ENCODE results near the gene RNF182.

Gene RNF182

GRCh38 chr6:13988049-13988738 is 63.4 kb downstream of the RNF182 start:
- ATAC-seq = no peak
- TF ChIP-seq PATZ1 (CRISPR knock-in tag; IDR thresholded peaks at IDR 0.05; ENCODE audit: borderline replicate concordance) = no peak
- no peak for TF ChIP-seq ZNF565 (CRISPR knock-in tag; conservative IDR thresholded peaks at IDR 0.05; ENCODE audit: low read depth)
- no peak for TF ChIP-seq CSRNP3 (CRISPR knock-in tag; IDR thresholded peaks at IDR 0.05)
- TF ChIP-seq SNAI2 (CRISPR knock-in tag; IDR thresholded peaks at IDR 0.05) = no peak
- no peak for TF ChIP-seq GLIS3 (CRISPR knock-in tag; IDR thresholded peaks at IDR 0.05)
- no peak for TF ChIP-seq RARB (CRISPR knock-in tag; IDR thresholded peaks at IDR 0.05)
- TF ChIP-seq POU6F1 (CRISPR knock-in tag; IDR thresholded peaks at IDR 0.05; ENCODE audit: borderline replicate concordance, low read depth) = no peak
- no peak for TF ChIP-seq ZNF8 (CRISPR knock-in tag; IDR thresholded peaks at IDR 0.05)

- no peak for ATAC-seq
These were observed 64.2 kb downstream of the RNF182 start for GRCh38 chr6:13988908-13989307.

DNA sequence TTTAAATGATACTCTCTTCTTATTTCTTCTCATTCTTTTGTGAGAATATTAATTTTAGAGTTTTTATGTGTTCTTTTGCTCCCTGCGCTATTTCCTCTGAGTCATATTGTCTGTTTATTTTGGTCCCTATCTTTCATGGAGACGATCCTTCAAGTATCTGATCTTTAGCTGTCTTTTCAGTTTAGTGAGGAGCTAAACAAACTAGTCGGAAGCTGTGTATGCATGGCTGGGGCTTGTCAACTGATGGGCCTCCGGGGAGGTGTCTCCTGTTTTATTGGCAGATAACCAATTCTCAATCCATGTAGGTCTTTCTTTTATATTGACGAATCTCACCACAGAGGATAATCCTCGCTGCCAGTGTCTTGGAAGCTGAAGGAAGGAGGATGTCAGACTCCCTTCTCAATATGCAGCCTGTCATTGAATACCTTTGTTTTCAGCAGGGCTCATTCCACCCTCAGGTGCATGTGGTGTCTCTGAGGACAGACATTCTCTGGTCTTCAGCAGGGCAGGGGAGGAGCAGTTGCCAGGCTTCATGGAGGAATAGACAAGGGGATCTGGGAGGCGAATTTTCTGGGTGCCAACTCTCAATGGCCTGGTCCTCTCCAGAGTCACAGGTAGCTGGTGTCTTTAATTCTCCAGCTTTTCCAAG is 64.9 kb downstream of the RNF182 start:
- ATAC-seq = no peak; the same call in 2 of the 3 replicates
- TF ChIP-seq ARNTL (CRISPR knock-in tag; IDR thresholded peaks at IDR 0.05; ENCODE audit: borderline replicate concordance, low read depth) (no peak), CSRNP3 (CRISPR knock-in tag; IDR thresholded peaks at IDR 0.05) (no peak), SNAI2 (CRISPR knock-in tag; IDR thresholded peaks at IDR 0.05) (no peak), ZFP30 (CRISPR knock-in tag; IDR thresholded peaks at IDR 0.05) (no peak), ESRRG (CRISPR knock-in tag; IDR thresholded peaks at IDR 0.05) (no peak), BACH2 (CRISPR knock-in tag; IDR thresholded peaks at IDR 0.05; ENCODE audit: borderline replicate concordance) (no peak), TCF4 (CRISPR knock-in tag; IDR thresholded peaks at IDR 0.05; ENCODE audit: borderline replicate concordance) (no peak), CSDC2 (CRISPR knock-in tag; IDR thresholded peaks at IDR 0.05) (no peak), OSR1 (CRISPR knock-in tag; IDR thresholded peaks at IDR 0.05) (no peak), ZFP3 (CRISPR knock-in tag; IDR thresholded peaks at IDR 0.05) (no peak), TOX (CRISPR knock-in tag; IDR thresholded peaks at IDR 0.05; ENCODE audit: borderline replicate concordance) (no peak), PATZ1 (CRISPR knock-in tag; IDR thresholded peaks at IDR 0.05; ENCODE audit: borderline replicate concordance) (no peak), RARB (CRISPR knock-in tag; IDR thresholded peaks at IDR 0.05) (no peak), PPARA (CRISPR knock-in tag; IDR thresholded peaks at IDR 0.05; ENCODE audit: borderline replicate concordance) (no peak), ZC3H10 (CRISPR knock-in tag; IDR thresholded peaks at IDR 0.05) (no peak), ISL1 (CRISPR knock-in tag; IDR thresholded peaks at IDR 0.05) (no peak), ZNF70 (CRISPR knock-in tag; IDR thresholded peaks at IDR 0.05) (no peak)
- TF ChIP-seq, protein P1, sequence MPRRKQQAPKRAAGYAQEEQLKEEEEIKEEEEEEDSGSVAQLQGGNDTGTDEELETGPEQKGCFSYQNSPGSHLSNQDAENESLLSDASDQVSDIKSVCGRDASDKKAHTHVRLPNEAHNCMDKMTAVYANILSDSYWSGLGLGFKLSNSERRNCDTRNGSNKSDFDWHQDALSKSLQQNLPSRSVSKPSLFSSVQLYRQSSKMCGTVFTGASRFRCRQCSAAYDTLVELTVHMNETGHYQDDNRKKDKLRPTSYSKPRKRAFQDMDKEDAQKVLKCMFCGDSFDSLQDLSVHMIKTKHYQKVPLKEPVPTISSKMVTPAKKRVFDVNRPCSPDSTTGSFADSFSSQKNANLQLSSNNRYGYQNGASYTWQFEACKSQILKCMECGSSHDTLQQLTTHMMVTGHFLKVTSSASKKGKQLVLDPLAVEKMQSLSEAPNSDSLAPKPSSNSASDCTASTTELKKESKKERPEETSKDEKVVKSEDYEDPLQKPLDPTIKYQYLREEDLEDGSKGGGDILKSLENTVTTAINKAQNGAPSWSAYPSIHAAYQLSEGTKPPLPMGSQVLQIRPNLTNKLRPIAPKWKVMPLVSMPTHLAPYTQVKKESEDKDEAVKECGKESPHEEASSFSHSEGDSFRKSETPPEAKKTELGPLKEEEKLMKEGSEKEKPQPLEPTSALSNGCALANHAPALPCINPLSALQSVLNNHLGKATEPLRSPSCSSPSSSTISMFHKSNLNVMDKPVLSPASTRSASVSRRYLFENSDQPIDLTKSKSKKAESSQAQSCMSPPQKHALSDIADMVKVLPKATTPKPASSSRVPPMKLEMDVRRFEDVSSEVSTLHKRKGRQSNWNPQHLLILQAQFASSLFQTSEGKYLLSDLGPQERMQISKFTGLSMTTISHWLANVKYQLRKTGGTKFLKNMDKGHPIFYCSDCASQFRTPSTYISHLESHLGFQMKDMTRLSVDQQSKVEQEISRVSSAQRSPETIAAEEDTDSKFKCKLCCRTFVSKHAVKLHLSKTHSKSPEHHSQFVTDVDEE (CRISPR knock-in tag; IDR thresholded peaks at IDR 0.05) = no peak

More at GRCh38 chr6:13988908-13989307, 64.2 kb downstream of the RNF182 start:
- TF ChIP-seq TOX (CRISPR knock-in tag; IDR thresholded peaks at IDR 0.05; ENCODE audit: borderline replicate concordance) (no peak), BACH2 (CRISPR knock-in tag; IDR thresholded peaks at IDR 0.05; ENCODE audit: borderline replicate concordance) (no peak), ZFP3 (CRISPR knock-in tag; IDR thresholded peaks at IDR 0.05) (no peak), ARNTL (CRISPR knock-in tag; IDR thresholded peaks at IDR 0.05; ENCODE audit: borderline replicate concordance, low read depth) (no peak), CREB5 (CRISPR knock-in tag; IDR thresholded peaks at IDR 0.05; ENCODE audit: low read depth) (no peak)

All from SK-N-SH treated with all-trans-retinoic acid at 6 μM for 48 hours (cell line).